Frontal cortex (tissue), 1 donor: ENCODE data around the gene SGCG. TPM values are rescaled to one million over a fixed set of nuclear protein-coding genes. Genes with fewer than 3 reads are reported as not detected.

Experiments
- small RNA-seq: library from RNA; depleted of rRNA; stranded (forward); fragments of <200 nt; gene quantifications from one replicate; pipeline ENCODE3, GENCODE V24; 2014
- total RNA-seq: library from RNA; depleted of rRNA; stranded (reverse); fragments of >200 nt; gene quantifications from one replicate; pipeline ENCODE4 v1.2.3, GENCODE V29; 2014

Gene SGCG
- total RNA-seq, 1 donor from 2014 or later = 0.82 TPM

Small RNAs within 50 kb of the gene (small RNA-seq; reads per million reads assigned to genes)
- gene RNU6-58P = not detected
- gene RNY3P4 = not detected
